Measurements from ENCODE around the gene ASB2. TPM values are rescaled to one million over a fixed set of nuclear protein-coding genes. Genes with fewer than 3 reads are reported as not detected.
A peak's percentile ranks its signal among the peaks of the same experiment; 100 is the strongest.

Gene ASB2
- total RNA-seq, 1 donor from 2014 or later = 297 TPM

- ATAC-seq (ENCODE audit: poor library complexity) (no peak), DNase-seq (no peak)
- intact Hi-C loops (cut with DNase I) = no loop called here
Measured at GRCh38 chr14:93967637-93968250, 8.6 kb downstream of the ASB2 start.

- intact Hi-C loops (cut with DNase I) = no loop called here
- ATAC-seq (ENCODE audit: poor library complexity) (no peak), DNase-seq (no peak)
Measured at GRCh38 chr14:93965946-93966474, 10.4 kb downstream of the ASB2 start.

- DNase-seq = no peak
- intact Hi-C loops (cut with DNase I) = no loop called here
- no peak for ATAC-seq (ENCODE audit: poor library complexity)
Measured at GRCh38 chr14:93965287-93965821, 11.0 kb downstream of the ASB2 start.

- ATAC-seq (ENCODE audit: poor library complexity) = no peak
Measured at GRCh38 chr14:93964820-93965286, 11.5 kb downstream of the ASB2 start.

GRCh38 chr14:93964281-93964680 lies 12.1 kb downstream of the ASB2 start:
- intact Hi-C loops (cut with DNase I) = no loop called here
- ATAC-seq (ENCODE audit: poor library complexity) = no peak
- DNase-seq = no peak

More at GRCh38 chr14:93964820-93965286, 11.5 kb downstream of the ASB2 start:
- intact Hi-C loops (cut with DNase I) = no loop called here
- DNase-seq = no peak

GRCh38 chr14:93963692-93964091 lies 12.7 kb downstream of the ASB2 start:
- ATAC-seq (ENCODE audit: poor library complexity) (no peak), DNase-seq (no peak)
- intact Hi-C loops (cut with DNase I) = no loop called here

GRCh38 chr14:93962701-93963601 lies 13.4 kb downstream of the ASB2 start:
- intact Hi-C loops (cut with DNase I) = no loop called here
- ATAC-seq (ENCODE audit: poor library complexity) = no peak
- no peak for DNase-seq

- no peak for ATAC-seq (ENCODE audit: poor library complexity)
- no peak for DNase-seq
- intact Hi-C loops (cut with DNase I) = no loop called here
Measured at GRCh38 chr14:93961620-93962019, 14.8 kb downstream of the ASB2 start.

GRCh38 chr14:93960774-93961438 lies 15.5 kb downstream of the ASB2 start:
- intact Hi-C loops (cut with DNase I) = no loop called here
- DNase-seq (no peak), ATAC-seq (ENCODE audit: poor library complexity) (no peak)

GRCh38 chr14:93960108-93960475 lies 16.3 kb downstream of the ASB2 start:
- DNase-seq (no peak), ATAC-seq (ENCODE audit: poor library complexity) (no peak)
- intact Hi-C loops (cut with DNase I) = no loop called here

GRCh38 chr14:93959239-93960107 lies 16.9 kb downstream of the ASB2 start:
- ATAC-seq (ENCODE audit: poor library complexity) (no peak), DNase-seq (no peak)
- intact Hi-C loops (cut with DNase I) = no loop called here

- intact Hi-C loops (cut with DNase I) = no loop called here
- no peak for ATAC-seq (ENCODE audit: poor library complexity)
- no peak for DNase-seq
Measured at GRCh38 chr14:93958567-93959238, 17.7 kb downstream of the ASB2 start.

- no peak for DNase-seq
Measured at GRCh38 chr14:93957751-93958566, 18.4 kb downstream of the ASB2 start.

GRCh38 chr14:93957333-93957710 lies 19.0 kb downstream of the ASB2 start:
- intact Hi-C loops (cut with DNase I) = no loop called here
- peak; percentile 4 for ATAC-seq (ENCODE audit: poor library complexity)
- DNase-seq = no peak

More at GRCh38 chr14:93957751-93958566, 18.4 kb downstream of the ASB2 start:
- no peak for ATAC-seq (ENCODE audit: poor library complexity)
- intact Hi-C loops (cut with DNase I) = no loop called here

- peak; percentile 71 for ATAC-seq (ENCODE audit: poor library complexity)
- intact Hi-C loops (cut with DNase I) = no loop called here
- no peak for DNase-seq
Measured at GRCh38 chr14:93956514-93957332, 19.6 kb downstream of the ASB2 start.

- DNase-seq = no peak
- intact Hi-C loops (cut with DNase I) = no loop called here
- ATAC-seq (ENCODE audit: poor library complexity) = no peak
Measured at GRCh38 chr14:93955850-93956481, 20.4 kb downstream of the ASB2 start.
